ENCODE data around the gene SORBS2. TPM values are rescaled to one million over a fixed set of nuclear protein-coding genes. Genes with fewer than 3 reads are reported as not detected.

Gene SORBS2
- total and polyA plus RNA-seq, 2 donors (not counting 1 experiment from before 2014, with no cell fraction given), result 0.25 to 0.89 TPM

DNA sequence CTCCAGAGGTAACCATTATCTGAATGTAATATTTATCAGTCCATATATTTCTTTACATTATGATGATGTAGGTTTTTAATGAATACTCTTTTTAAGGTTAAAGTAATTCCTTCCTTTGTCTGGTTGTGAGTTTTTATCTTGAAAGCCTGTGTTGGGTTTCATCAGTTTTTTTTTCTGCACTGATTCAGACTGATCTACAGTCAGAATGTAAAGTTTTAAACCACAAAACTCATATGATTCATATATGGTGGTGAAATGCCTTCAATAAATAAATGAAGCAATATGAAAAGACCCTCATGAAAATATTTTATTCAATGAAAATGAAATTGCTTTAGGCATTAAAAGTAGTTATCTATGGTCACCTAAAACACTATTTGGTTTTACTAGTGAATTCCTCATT lies 47.1 kb downstream of the SORBS2 start:
- H3K9me3 ChIP-seq (ENCODE audit: control extremely low read depth in 1 of 3, control insufficient read depth in 2 of 3, insufficient read depth in 1 of 3, low read length in 2 of 3), result peaks cover 0 to 2% (median 0%) of the 10 kb centered on the region in 3 donors
- no peaks in the 10 kb centered on the region for H3K36me3 ChIP-seq (replicated peaks in 1 of 2; ENCODE audit: control extremely low read depth in 1 of 2, control insufficient read depth in 1 of 2, extremely low read depth in 1 of 2, insufficient read depth in 2 of 2, low read length in 1 of 2)
- Mint-ChIP-seq H3K27ac (no peak overlapping the region), H3K9me3 (ENCODE audit: insufficient read depth) (peaks cover 2% of the 10 kb centered on the region), H3K4me3 (no peak overlapping the region), H3K4me1 (no peaks in the 10 kb centered on the region), H3K27me3 (peaks cover 24% of the 10 kb centered on the region)
- H3K9ac ChIP-seq (ENCODE audit: low read length), result no peak overlapping the region
- no peak overlapping the region for H3K27ac ChIP-seq (ENCODE audit: low read length in 2 of 2)
- no peaks in the 10 kb centered on the region for H3K4me1 ChIP-seq (ENCODE audit: control insufficient read depth in 2 of 2, insufficient read depth in 2 of 2, low read length in 2 of 2)
- ATAC-seq (ENCODE audit: low read depth) (no peak), DNase-seq (no peak)
- intact Hi-C loops (cut with micrococcal nuclease), result no loop called here
- CTCF ChIA-PET, result no interaction called here
- no peak for TF ChIP-seq EZH2 (IDR thresholded peaks at IDR 0.05; ENCODE audit: borderline replicate concordance, insufficient read depth, low read depth, low read length, poor library complexity, severe bottlenecking)
- TF ChIP-seq, protein P1, sequence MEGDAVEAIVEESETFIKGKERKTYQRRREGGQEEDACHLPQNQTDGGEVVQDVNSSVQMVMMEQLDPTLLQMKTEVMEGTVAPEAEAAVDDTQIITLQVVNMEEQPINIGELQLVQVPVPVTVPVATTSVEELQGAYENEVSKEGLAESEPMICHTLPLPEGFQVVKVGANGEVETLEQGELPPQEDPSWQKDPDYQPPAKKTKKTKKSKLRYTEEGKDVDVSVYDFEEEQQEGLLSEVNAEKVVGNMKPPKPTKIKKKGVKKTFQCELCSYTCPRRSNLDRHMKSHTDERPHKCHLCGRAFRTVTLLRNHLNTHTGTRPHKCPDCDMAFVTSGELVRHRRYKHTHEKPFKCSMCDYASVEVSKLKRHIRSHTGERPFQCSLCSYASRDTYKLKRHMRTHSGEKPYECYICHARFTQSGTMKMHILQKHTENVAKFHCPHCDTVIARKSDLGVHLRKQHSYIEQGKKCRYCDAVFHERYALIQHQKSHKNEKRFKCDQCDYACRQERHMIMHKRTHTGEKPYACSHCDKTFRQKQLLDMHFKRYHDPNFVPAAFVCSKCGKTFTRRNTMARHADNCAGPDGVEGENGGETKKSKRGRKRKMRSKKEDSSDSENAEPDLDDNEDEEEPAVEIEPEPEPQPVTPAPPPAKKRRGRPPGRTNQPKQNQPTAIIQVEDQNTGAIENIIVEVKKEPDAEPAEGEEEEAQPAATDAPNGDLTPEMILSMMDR (IDR thresholded peaks at IDR 0.05), result no peak
- no peak overlapping the region for H3K4me3 ChIP-seq (ENCODE audit: control extremely low read depth in 1 of 5, extremely low read depth in 1 of 5, insufficient read depth in 1 of 5, low read depth in 2 of 5, low read length in 4 of 5)
- H2AFZ ChIP-seq (ENCODE audit: insufficient read depth, low read depth, low read length, poor library complexity, severe bottlenecking), result no peak overlapping the region
- peaks cover 0 to 6% (median 0%) of the 10 kb centered on the region in 4 experiments for H3K27me3 ChIP-seq (replicated peaks in 1 of 4; ENCODE audit: control extremely low read depth in 1 of 4, control insufficient read depth in 3 of 4, insufficient read depth in 4 of 4, low read length in 3 of 4)
- H3K4me2 ChIP-seq (replicated peaks; ENCODE audit: low read depth, low read length, poor library complexity, severe bottlenecking), result no peak overlapping the region
- no peaks in the 10 kb centered on the region for H4K20me1 ChIP-seq (ENCODE audit: control insufficient read depth, insufficient read depth, low read length, poor library complexity, severe bottlenecking)
- no peaks in the 10 kb centered on the region for H3K79me2 ChIP-seq (ENCODE audit: control insufficient read depth, insufficient read depth, low read length)
- POLR2A ChIA-PET, result no interaction called here

DNA sequence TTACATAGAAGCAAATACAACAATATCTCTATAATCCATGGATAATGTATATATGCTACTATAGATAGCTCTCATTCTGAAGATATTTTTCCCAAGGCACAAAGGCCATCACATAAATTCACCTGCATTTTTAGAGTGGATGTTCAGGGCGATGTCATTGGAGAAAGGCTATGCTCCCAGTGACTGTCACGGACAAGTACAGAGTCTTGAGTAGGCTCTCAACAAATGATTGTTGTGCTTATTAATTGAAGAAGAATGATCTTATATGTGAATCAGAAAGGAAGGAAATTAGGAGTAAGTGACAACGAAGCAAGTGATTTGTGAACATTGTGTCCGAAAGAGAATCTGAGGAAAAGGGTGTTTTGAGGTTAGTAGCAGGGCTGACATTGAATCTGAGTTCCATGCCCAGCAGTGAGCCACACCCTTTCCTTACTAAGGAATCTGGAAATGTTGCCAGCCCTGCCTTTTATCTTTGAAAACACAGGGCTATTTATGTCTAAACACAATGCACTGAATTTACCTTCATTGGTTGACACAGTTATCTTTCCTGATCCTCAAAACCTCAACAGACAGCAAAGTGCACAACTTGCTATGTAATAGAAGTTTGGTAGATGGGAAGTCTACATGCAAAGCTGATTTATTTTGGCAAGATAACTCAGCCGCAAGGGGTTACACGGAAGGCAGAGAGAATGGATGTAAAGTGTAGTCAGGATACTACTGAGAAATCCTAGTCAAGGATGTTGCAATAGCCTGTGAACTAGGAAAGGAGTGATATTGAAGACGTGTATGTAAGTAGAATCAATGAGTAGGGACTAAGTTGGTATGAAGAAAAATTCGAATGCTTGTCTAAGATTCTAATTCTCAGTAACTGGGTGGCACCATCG lies 50.4 kb downstream of the SORBS2 start:
- Histone ChIP-seq H3K9ac (ENCODE audit: low read length) (no peak overlapping the region), H3K27ac (ENCODE audit: low read length in 2 of 2) (no peak overlapping the region), H3K4me2 (replicated peaks; ENCODE audit: low read depth, low read length, poor library complexity, severe bottlenecking) (no peak overlapping the region), H3K9me3 (ENCODE audit: control extremely low read depth in 1 of 3, control insufficient read depth in 2 of 3, insufficient read depth in 1 of 3, low read length in 2 of 3) (no peaks in the 10 kb centered on the region), H4K20me1 (ENCODE audit: control insufficient read depth, insufficient read depth, low read length, poor library complexity, severe bottlenecking) (no peaks in the 10 kb centered on the region), H3K36me3 (replicated peaks in 1 of 2; ENCODE audit: control extremely low read depth in 1 of 2, control insufficient read depth in 1 of 2, extremely low read depth in 1 of 2, insufficient read depth in 2 of 2, low read length in 1 of 2) (no peaks in the 10 kb centered on the region), H3K79me2 (ENCODE audit: control insufficient read depth, insufficient read depth, low read length) (no peaks in the 10 kb centered on the region), H3K4me1 (ENCODE audit: control insufficient read depth in 2 of 2, insufficient read depth in 2 of 2, low read length in 2 of 2) (no peaks in the 10 kb centered on the region), H2AFZ (ENCODE audit: insufficient read depth, low read depth, low read length, poor library complexity, severe bottlenecking) (no peak overlapping the region), H3K27me3 (replicated peaks in 1 of 4; ENCODE audit: control extremely low read depth in 1 of 4, control insufficient read depth in 3 of 4, insufficient read depth in 4 of 4, low read length in 3 of 4) (peaks cover 0 to 6% (median 0%) of the 10 kb centered on the region in 4 experiments), H3K4me3 (ENCODE audit: control extremely low read depth in 1 of 5, extremely low read depth in 1 of 5, insufficient read depth in 1 of 5, low read depth in 2 of 5, low read length in 4 of 5) (no peak overlapping the region)
- Mint-ChIP-seq H3K9me3 (ENCODE audit: insufficient read depth) (no peaks in the 10 kb centered on the region), H3K27me3 (peaks cover 18% of the 10 kb centered on the region), H3K4me1 (no peaks in the 10 kb centered on the region), H3K27ac (no peak overlapping the region), H3K4me3 (no peak overlapping the region)
- ATAC-seq (ENCODE audit: low read depth) (no peak), DNase-seq (no peak)
- intact Hi-C loops (cut with micrococcal nuclease), result no loop called here
- TF ChIP-seq EZH2 (IDR thresholded peaks at IDR 0.05; ENCODE audit: borderline replicate concordance, insufficient read depth, low read depth, low read length, poor library complexity, severe bottlenecking), result no peak
- TF ChIP-seq, protein P1 (IDR thresholded peaks at IDR 0.05), result no peak
- POLR2A ChIA-PET, result no interaction called here
- 88% methylated on average over 9 of the region's 9 CpGs for WGBS (ENCODE audit: insufficient coverage)
- CTCF ChIA-PET, result interaction anchor here (1.1 kb wide), 1 partner anchor 81 kb away, joined by 3 read pairs; no protein-coding TSS in a partner anchor
